HG03159 (cell line): ENCODE data around the gene LIPG.

Experiments used
- ATAC-seq: cut with Tn5 transposase; IDR thresholded peaks from one replicate; pipeline ENCODE4 v1.9.1; 2021; ENCODE audit warnings: mild to moderate bottlenecking, moderate library complexity; ENCODE audit not compliant: unreplicated experiment

The LIPG gene

GRCh38 chr18:49631146-49631866 is 69.4 kb downstream of the LIPG start:
- no peak for ATAC-seq

GRCh38 chr18:49632588-49632987 is 70.7 kb downstream of the LIPG start:
- ATAC-seq, result no peak

GRCh38 chr18:49638209-49638785 is 76.4 kb downstream of the LIPG start:
- no peak for ATAC-seq

GRCh38 chr18:49638891-49639557 is 77.2 kb downstream of the LIPG start:
- no peak for ATAC-seq

DNA sequence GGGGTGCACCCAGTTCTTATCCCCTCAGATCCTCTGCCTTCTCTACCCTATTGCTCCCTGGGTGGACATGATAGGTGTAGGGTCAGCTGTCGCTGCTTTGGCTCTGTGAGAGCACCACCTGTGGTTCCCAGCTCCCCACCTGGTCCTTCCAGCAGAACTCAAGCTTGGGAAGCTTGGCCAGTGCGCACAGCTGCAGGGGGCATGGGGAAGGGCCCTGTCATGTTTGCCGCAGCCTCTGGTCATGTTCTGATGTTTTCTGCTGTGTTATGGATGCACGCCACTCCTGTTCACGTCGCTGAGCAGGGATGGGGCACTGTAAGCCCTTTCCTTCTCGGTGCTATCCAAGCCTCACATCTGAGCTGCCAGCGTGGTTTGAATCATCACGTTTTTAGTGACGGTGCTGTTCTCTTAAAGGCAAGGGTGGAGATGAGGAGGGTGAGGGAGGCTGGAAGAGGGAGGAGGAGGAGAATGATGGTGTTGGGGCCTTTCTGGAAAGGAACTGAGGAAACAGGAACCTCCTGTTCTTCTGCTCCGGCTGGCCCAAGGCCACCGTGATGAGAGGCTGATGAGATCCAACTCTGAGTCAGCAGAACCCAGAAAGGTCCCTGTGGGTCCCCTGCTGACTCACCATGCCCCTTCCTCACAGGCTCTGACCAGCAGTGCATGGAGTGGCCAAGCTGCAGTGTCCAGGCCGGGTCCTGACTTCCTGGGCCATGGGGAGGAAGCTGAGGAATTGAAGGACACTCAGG is 78.0 kb downstream of the LIPG start:
- ATAC-seq, result no peak

- ATAC-seq, result no peak
Measured at GRCh38 chr18:49640741-49641140, 78.9 kb downstream of the LIPG start.

GRCh38 chr18:49645196-49645595 is 83.3 kb downstream of the LIPG start:
- ATAC-seq, result no peak

- no peak for ATAC-seq
Measured at GRCh38 chr18:49645841-49646351, 84.0 kb downstream of the LIPG start.

- ATAC-seq, result no peak
Measured at GRCh38 chr18:49646873-49647272, 85.0 kb downstream of the LIPG start.

DNA sequence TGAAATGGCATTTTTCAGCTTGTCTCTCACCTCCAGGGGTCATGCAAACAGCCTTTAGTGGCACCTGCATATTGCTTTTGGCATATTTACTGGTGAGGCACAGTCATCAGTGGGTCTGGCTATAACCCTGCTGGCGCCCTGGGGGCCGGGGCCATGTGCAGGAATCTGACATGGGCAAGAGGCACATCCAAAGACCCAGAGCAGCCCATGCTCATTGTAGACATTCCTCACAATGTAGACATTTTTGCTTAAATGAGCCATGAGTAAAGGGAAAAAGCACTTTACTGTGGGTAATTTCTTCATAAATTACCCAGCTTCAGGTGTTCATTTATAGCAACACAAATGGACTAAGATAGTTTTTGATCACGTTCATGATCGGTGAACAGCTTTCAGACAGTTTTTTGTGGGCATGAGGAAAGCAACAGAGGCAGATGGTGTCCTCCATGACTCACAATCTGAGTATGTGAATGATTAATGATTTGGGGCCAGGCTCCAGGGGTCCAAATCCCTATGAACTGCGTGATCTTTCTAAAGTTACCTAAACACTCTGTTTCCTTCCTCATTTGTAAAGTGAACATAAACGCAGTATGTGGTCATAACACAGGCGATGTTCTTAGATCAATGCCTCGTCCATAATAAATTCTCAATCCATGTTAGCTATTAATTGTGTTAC is 85.8 kb downstream of the LIPG start:
- ATAC-seq, result no peak

- no peak for ATAC-seq
Measured at GRCh38 chr18:49648326-49648725, 86.5 kb downstream of the LIPG start.
